Stomach (tissue), 4 donors: ENCODE data around the gene CCDC51.

Experiments used
- EP300 ChIP-seq: sonication (generic); formaldehyde crosslinking; IDR thresholded peaks from one replicate; pipeline ENCODE4 v1.6.1; 2017; ENCODE audit warnings: antibody characterized with exemption
- POLR2A ChIP-seq, 4 donors: fragments of 450-650 bp; IDR thresholded peaks; one replicate each; pipeline ENCODE4 v1.6.1; 2016; ENCODE audit warnings: antibody characterized with exemption in 4 of 4, control low read depth in 2 of 4, mild to moderate bottlenecking in 1 of 4, moderate library complexity in 1 of 4
- POLR2AphosphoS5 ChIP-seq, 3 donors: sonication (generic); formaldehyde crosslinking; IDR thresholded peaks; one replicate each; pipeline ENCODE4 v1.6.1; 2016; ENCODE audit warnings: antibody characterized with exemption in 3 of 3
- TF ChIP-seq, protein P1 (sequence below), 7 experiments: fragments of 450-650 bp in 4 of 7; fragments of 200-600 bp in 3 of 7; sonication (generic) in 3 of 7; IDR thresholded peaks; one replicate each; pipeline ENCODE4 v1.5.1; 2016 to 2019; ENCODE audit warnings: antibody characterized with exemption in 7 of 7, control low read depth in 2 of 7, mild to moderate bottlenecking in 1 of 7

DNA sequence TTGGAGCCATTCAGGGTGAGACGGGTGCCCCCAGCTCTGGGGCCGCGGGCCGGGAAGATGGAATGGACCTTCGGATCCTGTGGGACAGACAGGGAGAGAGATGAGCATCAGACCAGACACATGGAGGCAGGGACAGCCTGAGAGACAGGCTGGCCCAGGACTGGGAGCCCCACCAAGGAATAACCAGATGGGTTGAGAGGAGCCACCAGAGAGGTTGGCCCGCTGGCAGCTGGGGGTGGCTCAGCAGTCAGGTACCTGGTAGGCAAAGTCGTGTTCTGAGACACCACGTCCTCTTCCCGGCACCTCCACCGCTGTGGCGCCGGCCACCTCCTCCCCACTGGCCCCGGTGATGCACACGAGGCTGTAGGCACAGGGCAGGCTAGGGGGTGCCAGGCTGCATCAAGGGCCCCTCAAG is 23.8 kb downstream of the CCDC51 start:
- TF ChIP-seq EP300 (no peak), POLR2A (IDR thresholded peaks at IDR 0.05) (no peak), POLR2AphosphoS5 (IDR thresholded peaks at IDR 0.05) (no peak)
- TF ChIP-seq, protein P1, sequence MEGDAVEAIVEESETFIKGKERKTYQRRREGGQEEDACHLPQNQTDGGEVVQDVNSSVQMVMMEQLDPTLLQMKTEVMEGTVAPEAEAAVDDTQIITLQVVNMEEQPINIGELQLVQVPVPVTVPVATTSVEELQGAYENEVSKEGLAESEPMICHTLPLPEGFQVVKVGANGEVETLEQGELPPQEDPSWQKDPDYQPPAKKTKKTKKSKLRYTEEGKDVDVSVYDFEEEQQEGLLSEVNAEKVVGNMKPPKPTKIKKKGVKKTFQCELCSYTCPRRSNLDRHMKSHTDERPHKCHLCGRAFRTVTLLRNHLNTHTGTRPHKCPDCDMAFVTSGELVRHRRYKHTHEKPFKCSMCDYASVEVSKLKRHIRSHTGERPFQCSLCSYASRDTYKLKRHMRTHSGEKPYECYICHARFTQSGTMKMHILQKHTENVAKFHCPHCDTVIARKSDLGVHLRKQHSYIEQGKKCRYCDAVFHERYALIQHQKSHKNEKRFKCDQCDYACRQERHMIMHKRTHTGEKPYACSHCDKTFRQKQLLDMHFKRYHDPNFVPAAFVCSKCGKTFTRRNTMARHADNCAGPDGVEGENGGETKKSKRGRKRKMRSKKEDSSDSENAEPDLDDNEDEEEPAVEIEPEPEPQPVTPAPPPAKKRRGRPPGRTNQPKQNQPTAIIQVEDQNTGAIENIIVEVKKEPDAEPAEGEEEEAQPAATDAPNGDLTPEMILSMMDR (IDR thresholded peaks at IDR 0.05), result no peak
